GM19328 (cell line): ENCODE measurements around the gene LMX1B.
"Not testable (repeated sequence)": the region's sequence is repeated elsewhere in the genome, so short reads cannot be mapped to it uniquely, and the experiment has no call there.

ENCODE experiments used
- ATAC-seq: cut with Tn5 transposase; IDR thresholded peaks from one replicate; pipeline ENCODE4 v1.9.1; 2021; ENCODE audit warnings: mild to moderate bottlenecking, moderate library complexity; ENCODE audit not compliant: unreplicated experiment

The LMX1B gene

DNA sequence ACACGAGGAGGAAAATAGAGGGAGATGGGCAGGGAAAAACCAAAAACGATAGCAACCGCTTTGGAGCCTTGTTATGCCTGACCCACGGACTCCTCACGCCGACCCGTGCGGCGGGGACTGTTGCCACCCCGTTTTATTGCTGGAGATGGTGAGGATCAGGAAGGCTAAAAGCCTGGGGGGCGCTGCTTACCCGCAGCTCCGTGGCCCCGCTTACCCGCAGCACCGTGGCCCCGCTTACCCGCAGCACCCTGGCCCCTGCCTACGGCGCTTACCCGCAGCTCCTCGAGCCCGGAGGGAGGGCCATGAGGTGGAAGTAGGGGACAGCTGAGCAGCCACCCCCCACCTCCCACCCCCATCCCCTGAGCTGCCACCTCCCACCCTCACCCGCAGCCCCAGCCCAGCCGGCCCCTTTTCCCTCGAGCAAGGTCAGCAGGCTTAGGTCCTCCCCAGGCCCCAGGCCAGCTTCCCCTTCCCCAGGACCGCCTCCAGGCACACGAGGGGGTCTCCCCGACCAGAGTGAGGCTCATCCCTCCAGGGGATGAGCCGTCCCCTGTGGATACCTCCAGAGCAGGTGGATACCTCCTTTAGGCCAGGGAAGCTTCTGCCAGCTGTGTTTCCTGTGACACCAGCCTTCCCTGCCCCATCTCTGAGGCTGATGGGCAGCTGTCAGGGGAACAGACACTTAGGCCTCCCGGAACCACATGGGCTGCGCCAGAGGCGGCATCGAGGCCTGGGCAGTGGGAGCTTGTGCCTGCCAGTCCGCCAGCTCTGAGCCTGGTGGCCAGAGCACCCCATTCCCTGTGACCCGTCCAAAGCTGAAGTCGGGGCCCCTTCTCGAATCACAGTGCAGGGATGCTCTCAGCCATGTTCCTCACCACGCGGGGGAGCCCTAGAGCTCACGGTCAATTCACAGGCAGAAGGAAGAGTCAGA, 92.3 kb downstream of the LMX1B start:
- ATAC-seq = no peak

DNA sequence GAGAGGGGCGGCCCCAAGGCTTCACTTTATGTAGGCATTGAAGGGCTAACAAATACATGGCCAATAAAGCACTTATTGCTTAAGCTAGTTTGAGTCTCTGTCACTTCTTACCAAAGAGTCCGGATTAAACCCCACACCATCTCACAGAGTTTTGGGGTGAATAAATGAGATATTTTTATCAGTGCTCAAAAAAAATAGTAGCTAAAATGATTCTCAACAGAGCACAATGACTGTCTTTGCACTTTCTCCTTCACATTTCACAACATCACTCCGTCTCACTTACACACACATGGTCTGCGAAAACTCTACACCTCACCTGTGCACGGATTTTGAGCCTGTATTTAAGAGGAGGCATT, 92.9 kb downstream of the LMX1B start:
- ATAC-seq = no peak

DNA sequence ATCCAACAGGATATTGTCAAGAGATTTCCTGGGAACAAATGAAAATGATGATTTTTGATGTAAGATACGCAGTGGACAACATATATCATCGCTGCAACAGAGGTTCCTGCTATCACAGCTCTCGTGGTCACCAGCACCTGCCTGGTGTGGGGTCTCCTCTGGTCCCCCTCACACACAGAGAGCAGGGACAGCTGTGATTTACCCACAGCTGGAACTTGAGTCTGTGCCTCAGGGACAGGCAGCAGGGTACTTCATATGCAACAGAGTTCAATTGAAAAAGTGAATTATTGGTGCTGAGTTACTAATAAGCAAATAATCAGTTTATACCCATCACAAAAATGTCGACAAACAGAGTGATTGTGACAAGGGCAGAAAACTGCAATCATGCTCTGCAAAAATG, 93.4 kb downstream of the LMX1B start:
- ATAC-seq = no peak

DNA sequence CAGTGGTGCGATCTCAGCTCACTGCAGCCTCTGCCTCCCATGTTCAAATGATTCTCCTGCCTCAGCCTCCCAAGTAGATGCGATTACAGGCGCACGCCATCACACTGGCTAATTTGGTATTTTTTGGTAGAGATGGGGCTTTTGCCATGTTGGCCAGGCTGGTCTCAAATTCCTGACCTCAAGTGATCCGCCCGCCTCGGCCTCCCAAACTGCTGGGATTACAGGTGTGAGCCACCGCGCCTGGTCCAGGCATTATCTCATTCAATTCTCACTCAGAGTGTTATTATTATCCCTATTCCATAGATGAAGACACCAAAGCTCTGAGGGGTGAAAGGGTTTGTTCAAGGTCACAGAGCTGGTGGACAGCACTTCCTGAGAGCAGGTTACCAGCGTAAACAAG, 94.0 kb downstream of the LMX1B start:
- not testable (repeated sequence) for ATAC-seq

DNA sequence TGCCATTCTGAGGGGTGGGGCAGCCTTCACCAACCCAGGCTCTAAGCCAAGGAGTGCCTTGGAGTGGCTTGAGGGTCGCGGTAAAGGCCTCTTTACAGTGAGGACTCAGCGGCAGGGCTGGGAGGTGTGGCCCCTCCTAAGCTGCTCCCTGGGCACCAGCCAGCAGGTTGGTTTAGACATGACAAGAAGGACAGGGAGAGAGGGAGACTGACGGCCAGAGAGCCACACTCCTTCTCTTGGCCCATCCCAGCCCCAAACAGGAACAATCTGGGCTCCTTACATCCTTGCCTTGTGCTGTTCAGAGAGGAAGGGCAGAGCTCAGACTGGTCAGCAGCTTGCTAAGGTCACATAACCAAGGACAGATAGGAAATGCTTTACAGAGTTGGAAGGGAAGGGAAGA, 94.5 kb downstream of the LMX1B start:
- ATAC-seq = no peak

DNA sequence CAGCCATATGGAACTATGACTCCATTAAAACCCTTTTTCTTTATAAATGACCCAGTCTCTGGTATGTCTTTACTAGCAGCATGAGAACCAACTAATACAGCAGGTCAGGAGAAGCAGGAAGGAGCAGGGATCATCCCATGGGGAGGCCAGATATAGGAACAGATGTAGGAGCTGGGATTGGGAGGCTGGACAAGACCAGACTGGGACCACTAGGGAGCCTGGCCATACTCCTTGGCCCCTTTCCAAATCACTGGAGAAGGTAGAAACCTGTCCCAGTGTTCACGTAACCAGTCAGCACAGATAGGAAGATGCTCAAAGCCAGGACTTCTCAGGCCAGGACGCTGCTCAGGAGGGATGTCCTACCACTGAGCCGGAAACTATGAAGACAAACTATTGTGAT, 95.5 kb downstream of the LMX1B start:
- no peak for ATAC-seq

DNA sequence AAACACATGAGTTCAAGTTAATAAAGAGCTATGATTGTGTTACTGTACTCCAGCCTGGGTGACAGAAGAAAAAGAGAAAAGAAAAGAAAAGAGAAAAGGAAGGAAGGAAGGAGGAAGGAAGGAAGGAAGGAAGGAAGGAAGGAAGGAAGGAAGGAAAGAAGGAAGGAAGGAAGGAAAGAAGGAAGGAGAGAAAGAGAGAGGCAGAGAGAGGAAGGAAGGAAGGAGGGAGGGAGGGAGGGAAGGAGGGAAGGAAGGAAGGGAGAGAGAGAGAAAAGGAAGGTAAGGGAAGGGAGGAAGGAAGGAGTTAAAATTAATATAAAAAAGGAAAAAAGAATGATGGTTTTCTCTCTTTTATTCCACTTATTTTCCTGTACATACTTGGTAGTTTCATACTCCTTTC, 101.7 kb downstream of the LMX1B start:
- ATAC-seq = no peak

DNA sequence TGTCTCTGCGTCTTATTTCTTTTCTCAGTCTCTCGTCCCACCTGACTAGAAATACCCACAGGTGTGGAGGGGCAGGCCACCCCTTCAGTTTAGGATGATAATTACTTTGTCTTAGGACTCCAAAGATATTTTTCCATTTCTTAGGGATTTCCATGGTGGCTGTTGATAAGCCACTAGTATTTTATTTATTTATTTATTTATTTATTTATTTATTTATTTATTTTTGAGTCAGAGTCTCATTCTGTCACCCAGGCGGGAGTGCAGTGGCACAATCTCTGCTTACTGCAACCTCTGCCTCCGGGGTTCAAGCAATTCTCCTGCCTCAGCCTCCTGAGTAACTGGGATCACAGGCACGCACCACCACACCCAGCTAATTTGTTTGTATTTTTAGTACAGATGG, 103.7 kb downstream of the LMX1B start:
- ATAC-seq = not testable (repeated sequence)

DNA sequence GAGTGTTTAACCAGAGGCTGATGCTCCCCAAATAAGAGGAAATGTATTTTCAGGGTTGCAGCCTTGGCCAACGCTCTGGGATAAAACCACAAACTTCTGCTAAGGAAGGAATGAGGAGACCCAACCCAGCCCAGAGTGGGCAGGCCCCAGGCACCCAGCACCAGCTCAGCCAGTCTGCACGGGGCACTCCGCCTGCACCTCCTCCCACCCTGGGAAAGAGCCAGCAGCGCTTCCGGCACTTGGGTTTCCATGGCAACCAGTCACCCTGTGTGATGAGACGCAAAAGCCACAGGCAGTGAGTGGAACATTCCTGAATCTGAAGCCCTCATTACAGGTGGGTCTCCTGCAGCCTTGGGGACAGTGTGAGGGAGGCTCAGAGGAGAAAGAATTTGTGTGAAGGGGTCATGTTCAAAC, 105.9 kb downstream of the LMX1B start:
- no peak for ATAC-seq

DNA sequence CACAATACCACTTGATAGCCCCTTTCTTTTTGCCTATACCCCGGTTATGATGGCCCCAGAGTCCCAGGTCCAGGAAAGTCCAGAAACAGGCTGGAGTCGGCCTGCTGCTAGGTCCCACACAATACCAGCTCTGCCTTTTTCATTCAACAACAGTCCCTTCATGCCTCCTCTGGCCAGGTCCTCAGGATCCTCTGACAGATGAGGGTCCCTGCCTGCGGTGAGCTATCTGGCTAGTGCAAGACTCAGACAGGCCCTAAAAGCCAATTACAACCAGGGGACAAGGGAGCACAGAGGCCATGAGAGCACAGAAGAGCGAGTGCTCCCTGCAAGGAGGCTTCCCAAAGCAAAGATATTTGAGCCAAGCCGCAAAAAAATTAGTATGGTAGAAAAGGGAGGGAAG, 106.3 kb downstream of the LMX1B start:
- ATAC-seq = no peak

DNA sequence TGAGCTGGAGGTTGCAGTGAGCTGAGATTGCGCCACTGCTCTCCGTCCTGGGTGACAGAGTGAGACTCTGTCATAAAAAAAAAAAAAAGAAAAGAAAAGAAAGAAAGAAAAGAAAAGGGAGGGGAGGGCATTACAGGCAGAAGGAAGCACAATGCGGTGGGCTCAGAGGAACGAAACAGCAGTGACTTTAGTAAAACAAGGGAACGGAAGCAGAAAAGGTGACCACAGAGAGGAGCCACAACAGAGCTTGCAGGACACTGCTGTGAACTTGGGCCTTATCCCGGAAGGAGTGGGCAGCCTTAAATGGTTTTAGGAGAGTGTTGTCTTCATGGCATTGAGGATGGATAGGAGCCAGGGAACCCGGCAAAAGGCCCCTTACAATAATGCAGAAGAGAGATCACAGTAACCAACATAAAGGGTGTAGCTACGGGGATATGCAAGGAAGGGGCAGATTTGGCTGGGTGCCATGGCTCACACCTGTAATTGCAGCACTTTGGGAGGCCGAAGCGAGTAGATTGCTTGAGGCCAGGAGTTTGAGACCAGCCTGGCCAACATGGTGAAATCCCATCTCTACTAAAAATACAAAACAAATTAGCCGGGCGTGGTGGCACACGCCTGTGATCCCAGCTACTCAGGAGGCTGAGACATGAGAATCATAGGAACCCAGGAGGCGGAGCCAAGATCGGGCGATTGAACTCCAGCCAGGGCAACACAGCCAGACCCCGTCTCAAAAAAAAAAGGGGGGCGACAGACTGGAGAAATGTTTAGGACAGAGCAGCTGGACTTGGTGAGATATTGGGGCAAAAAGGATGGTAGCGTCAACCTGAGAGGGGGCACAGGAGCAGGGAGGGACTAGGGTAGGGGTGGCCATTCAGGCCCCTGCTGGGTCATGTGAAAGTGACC, 107.2 kb downstream of the LMX1B start:
- no peak for ATAC-seq

DNA sequence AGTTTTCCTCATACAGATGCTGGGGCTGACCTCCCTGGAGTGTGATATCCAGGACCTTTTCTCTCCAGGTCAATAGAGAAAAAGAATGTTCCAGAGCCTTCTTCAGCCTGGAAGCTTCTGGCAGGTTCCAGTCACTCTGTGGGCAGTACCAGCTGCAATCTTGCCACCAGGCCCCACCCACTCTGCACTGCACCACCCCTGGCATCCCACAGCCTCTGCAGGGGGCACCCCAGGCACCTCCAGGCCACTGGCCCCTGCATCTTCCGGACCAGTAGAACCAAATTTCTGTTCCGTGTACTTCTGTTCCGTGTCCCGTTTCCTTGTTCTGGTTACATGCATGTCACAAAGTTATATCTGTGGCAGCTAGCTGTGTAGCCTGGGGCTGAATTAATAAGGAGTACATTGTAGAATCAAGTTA, 107.8 kb downstream of the LMX1B start:
- no peak for ATAC-seq

DNA sequence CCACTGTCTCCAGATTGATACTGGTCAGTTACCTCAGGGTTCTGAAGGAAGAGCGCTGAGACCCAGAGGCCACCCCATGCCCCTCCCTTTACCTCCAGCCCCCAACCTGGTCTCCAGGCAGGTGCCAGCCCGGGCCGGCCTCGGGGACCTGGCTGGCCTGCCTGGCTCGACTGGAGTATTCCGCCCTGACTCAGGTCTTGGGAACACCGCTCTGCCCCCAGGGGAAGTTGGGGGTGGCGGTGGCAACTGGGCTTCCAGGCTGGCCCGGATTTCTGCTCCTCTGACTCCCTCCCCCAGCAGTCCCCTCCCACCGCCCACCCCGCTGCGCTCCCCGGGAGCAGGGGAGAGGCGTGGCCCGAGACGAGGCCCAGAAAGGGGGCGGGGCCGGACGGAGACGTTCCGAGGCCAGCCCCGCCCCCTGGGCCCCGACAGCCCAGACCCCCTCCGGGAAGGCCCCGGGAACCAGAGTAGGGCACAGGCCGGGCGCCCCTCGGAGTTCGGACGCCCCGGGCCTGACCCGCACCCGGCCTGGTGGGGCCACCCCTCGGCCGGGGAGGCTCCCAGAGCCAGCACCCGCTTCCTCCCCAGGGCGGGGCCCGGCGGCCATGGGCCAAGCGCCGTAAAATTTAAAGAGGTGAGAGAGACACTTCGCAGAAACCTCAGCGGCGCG, 108.7 kb downstream of the LMX1B start:
- peak; percentile 87 for ATAC-seq

DNA sequence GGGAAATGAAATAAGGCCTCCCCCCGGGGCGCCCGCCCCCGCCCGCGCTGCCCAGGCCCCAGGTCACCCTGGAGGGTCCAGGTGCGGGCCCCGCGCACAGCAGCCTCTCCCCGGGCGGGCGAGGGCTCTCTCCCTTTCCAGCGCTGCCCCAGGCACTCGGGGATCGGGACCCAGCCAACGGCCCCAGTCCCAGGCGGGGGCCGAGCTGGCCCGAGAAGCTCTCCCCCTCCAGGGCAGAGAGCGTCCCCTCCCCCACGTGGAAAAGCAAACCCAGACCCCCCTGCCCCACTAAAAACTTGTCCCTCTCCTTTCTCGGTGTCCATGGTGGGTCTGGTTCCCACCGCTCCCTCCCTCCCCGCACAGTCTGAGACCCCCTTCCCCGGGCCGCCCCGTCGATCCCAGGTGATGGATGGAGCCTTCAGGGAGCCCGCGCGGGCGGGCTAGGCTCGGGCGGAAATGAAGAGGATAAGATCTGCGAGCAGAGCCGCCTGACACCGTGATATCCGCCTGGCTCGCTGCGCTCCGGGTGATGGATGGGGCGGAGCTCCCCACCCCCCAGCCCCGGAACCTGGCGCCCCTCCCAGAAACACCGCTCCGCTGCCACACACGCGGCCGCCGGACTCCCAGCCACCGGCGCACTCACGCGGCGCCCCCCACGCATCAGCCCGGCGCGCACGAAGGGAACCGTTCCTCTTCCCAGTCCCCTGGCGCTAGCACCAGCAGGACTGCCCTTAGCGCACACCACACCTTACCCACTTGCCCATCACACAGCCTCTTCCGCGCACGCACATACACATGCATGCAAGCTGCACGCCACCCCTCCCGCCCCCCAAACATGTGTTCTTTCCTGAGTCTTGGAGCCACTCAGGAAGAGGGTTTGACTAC, 109.4 kb downstream of the LMX1B start:
- ATAC-seq = peak; percentile 37

DNA sequence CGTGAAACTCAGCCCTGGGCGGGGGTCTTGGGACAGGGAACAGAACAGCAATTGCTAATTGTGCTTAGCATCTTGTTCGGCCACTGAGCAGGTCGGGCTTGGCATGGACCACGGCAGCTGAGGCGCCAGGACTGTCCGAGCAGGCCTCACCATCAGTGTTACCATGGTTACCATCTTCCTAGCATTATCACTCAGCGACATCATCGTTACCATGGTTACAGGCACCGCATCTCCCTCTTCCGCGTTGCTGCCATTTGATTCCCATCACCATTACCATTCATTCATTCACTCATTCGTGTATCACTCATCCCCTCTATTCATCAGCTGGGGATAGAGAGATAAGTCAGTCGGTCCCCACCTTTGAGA, 110.1 kb downstream of the LMX1B start:
- no peak for ATAC-seq

DNA sequence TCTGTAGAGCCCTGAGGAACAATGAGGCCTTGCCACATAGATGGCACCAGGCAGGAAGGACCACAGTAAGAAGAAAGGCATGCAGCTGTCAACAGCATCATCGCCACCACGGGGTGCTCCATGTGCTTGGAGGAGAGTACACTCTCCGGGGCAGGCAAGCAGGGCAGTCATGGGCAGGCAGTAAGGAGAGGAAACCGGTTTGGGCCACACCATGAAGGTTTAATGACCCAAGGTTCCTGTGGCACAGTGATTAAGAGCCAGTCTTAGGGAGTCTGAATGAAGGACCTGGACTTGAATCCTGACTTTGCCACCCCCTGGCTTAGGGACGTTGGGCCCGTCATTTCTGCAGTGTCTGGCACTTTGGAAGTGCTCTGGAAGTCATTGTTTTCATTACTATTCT, 110.5 kb downstream of the LMX1B start:
- no peak for ATAC-seq

DNA sequence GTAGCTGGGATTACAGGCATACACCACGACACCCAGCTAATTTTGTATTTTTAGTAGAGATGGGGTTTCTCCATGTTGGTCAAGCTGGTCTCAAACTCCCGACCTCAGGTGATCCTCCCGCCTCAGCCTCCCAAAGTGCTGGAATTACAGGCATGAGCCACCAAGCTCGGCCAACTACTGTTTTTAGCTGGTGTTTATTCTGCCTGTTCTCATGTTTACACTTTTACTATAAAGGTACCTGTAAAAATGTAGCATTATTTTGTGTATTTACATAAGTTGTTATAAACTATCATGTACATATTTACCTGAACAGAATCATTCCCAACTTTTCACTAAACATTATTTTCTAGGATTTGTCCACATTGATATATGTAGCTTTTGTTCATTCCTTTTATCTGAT, 111.8 kb downstream of the LMX1B start:
- ATAC-seq = not testable (repeated sequence)

DNA sequence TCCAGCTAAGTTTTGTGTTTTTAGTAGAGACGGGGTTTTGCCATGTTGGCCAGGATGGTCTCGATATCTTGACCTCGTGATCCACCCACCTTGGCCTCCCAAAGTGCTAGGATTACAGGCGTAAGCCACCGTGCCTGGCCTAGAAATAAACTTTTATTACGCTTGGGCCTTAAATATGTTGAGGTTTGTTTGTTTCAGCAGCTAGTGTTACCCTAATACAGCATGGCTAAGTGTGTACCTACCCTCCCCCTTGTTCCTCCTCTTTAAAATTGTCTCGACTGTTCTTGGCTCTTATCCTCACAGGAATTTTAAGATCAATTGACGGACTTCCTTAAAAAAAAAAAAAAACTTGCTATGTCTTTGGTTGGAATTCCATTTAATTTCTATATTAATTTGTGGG, 114.5 kb downstream of the LMX1B start:
- ATAC-seq = not testable (repeated sequence)

DNA sequence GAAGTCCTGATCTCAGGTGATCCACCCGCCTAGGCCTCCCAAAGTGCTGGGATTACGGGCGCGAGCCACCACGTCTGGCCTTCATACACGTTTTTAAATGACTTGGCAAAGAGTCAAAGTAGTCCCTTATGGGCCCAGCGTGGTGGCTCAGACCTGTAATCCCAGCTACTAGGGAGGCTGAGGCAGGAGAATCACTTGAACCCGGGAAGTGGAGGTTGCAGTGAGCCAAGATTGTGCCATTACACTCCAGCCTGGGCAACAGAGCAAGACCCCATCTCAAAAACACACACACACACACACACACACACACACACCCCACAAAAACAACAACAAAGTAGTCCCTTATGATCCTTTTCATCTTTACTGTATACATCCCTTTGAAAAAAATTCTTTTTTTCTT, 116.9 kb downstream of the LMX1B start:
- not testable (repeated sequence) for ATAC-seq

DNA sequence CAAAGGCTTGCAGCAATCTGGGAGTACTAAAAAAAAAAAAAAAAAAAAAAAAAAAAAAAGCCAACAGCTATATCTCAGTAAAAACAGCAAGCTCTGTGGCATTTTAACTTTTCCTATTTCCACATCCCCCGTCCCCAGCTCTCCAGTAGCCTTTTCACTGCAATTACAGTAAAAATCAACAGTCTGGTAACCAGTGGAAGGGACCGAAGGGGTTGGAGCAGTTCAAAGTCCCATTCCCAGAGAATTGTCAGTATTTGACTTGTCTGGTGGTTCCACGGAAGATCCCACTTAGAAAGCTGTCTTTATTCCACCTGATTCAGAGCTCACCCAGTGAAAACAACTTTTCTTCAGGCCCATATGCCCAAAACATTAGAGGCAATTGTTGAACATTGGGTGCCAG, 119.3 kb downstream of the LMX1B start:
- no peak for ATAC-seq
